NK-92 (cell line): ENCODE measurements around the gene PMVK.
"Not testable (repeated sequence)": the region's sequence is repeated elsewhere in the genome, so short reads cannot be mapped to it uniquely, and the experiment has no call there.

Experiments
- DNase-seq: peaks from one replicate; lab custom pipeline; 2025; ENCODE audit not compliant: unreplicated experiment; lab: John Stamatoyannopoulos, UW

The PMVK gene

GRCh38 chr1:154925335-154926170 is 11.0 kb downstream of the PMVK start:
- DNase-seq, result no peak

- no peak for DNase-seq
Measured at GRCh38 chr1:154923695-154924094, 12.8 kb downstream of the PMVK start.

- DNase-seq, result no peak
Measured at GRCh38 chr1:154913273-154913672, 23.2 kb downstream of the PMVK start.

GRCh38 chr1:154912755-154913154 is 23.8 kb downstream of the PMVK start:
- no peak for DNase-seq

- no peak for DNase-seq
Measured at GRCh38 chr1:154911691-154912550, 24.6 kb downstream of the PMVK start.

- no peak for DNase-seq
Measured at GRCh38 chr1:154910851-154911250, 25.7 kb downstream of the PMVK start.

GRCh38 chr1:154908937-154909336 is 27.6 kb downstream of the PMVK start:
- DNase-seq, result no peak

GRCh38 chr1:154908129-154908528 is 28.4 kb downstream of the PMVK start:
- DNase-seq, result not testable (repeated sequence)

- no peak for DNase-seq
Measured at GRCh38 chr1:154906621-154907081, 29.9 kb downstream of the PMVK start.

- no peak for DNase-seq
Measured at GRCh38 chr1:154902938-154903566, 33.5 kb downstream of the PMVK start.

- DNase-seq, result no peak
Measured at GRCh38 chr1:154901591-154901990, 34.9 kb downstream of the PMVK start.

GRCh38 chr1:154899041-154899440 is 37.5 kb downstream of the PMVK start:
- DNase-seq, result no peak

GRCh38 chr1:154896771-154897286 is 39.7 kb downstream of the PMVK start:
- DNase-seq, result no peak

- no peak for DNase-seq
Measured at GRCh38 chr1:154895798-154896197, 40.7 kb downstream of the PMVK start.

GRCh38 chr1:154891452-154891851 is 45.1 kb downstream of the PMVK start:
- DNase-seq, result no peak

GRCh38 chr1:154888757-154889156 is 47.8 kb downstream of the PMVK start:
- no peak for DNase-seq

GRCh38 chr1:154886281-154887015 is 50.1 kb downstream of the PMVK start:
- no peak for DNase-seq

GRCh38 chr1:154884869-154885701 is 51.4 kb downstream of the PMVK start:
- no peak for DNase-seq
